Measurements from ENCODE around the gene ALB. TPM values are rescaled to one million over a fixed set of nuclear protein-coding genes. Genes with fewer than 3 reads are reported as not detected.

Gene ALB
- total RNA-seq, 1 donor from 2014 or later, result not detected

- TF ChIP-seq CTCF (IDR thresholded peaks at IDR 0.05), result no peak
- Mint-ChIP-seq H3K4me1 (no peaks in the 10 kb centered on the region), H3K27ac (no peak overlapping the region), H3K36me3 (ENCODE audit: low read depth) (no peaks in the 10 kb centered on the region), H3K4me3 (no peak overlapping the region), H3K27me3 (no peaks in the 10 kb centered on the region), H3K9me3 (no peaks in the 10 kb centered on the region)
- ChIA-PET CTCF (no interaction called here), POLR2A (no interaction called here)
- no peak for DNase-seq
- ATAC-seq (ENCODE audit: low read depth), result no peak
- intact Hi-C loops (cut with micrococcal nuclease), result no loop called here
These were observed 3.2 kb downstream of the ALB start for GRCh38 chr4:73407227-73407673.

- DNase-seq (no peak), ATAC-seq (ENCODE audit: low read depth) (no peak)
- no peak overlapping the region for H3K27ac Mint-ChIP-seq
- H3K27me3 Mint-ChIP-seq, result no peaks in the 10 kb centered on the region
- CTCF ChIA-PET, result no interaction called here
- no peak overlapping the region for H3K4me3 Mint-ChIP-seq
- H3K36me3 Mint-ChIP-seq (ENCODE audit: low read depth), result no peaks in the 10 kb centered on the region
- intact Hi-C loops (cut with micrococcal nuclease), result no loop called here
- TF ChIP-seq CTCF (IDR thresholded peaks at IDR 0.05), result no peak
- H3K9me3 Mint-ChIP-seq, result no peaks in the 10 kb centered on the region
- POLR2A ChIA-PET, result no interaction called here
- no peaks in the 10 kb centered on the region for H3K4me1 Mint-ChIP-seq
These were observed 4.2 kb downstream of the ALB start for GRCh38 chr4:73408181-73408867.

GRCh38 chr4:73409012-73409862 is 5.2 kb downstream of the ALB start:
- no peak for TF ChIP-seq CTCF (IDR thresholded peaks at IDR 0.05)
- no peak for ATAC-seq (ENCODE audit: low read depth)
- ChIA-PET CTCF (no interaction called here), POLR2A (no interaction called here)
- no peaks in the 10 kb centered on the region for H3K36me3 Mint-ChIP-seq (ENCODE audit: low read depth)
- H3K4me3 Mint-ChIP-seq, result no peak overlapping the region
- no peaks in the 10 kb centered on the region for H3K27me3 Mint-ChIP-seq
- H3K27ac Mint-ChIP-seq, result no peak overlapping the region
- H3K9me3 Mint-ChIP-seq, result no peaks in the 10 kb centered on the region
- DNase-seq, result no peak
- intact Hi-C loops (cut with micrococcal nuclease), result no loop called here
- H3K4me1 Mint-ChIP-seq, result no peaks in the 10 kb centered on the region

GRCh38 chr4:73409978-73410548 is 6.0 kb downstream of the ALB start:
- intact Hi-C loops (cut with micrococcal nuclease), result no loop called here
- H3K9me3 Mint-ChIP-seq, result no peaks in the 10 kb centered on the region
- no peaks in the 10 kb centered on the region for H3K4me1 Mint-ChIP-seq
- TF ChIP-seq CTCF (IDR thresholded peaks at IDR 0.05), result no peak
- DNase-seq (no peak), ATAC-seq (ENCODE audit: low read depth) (no peak)
- H3K27me3 Mint-ChIP-seq, result no peaks in the 10 kb centered on the region
- POLR2A ChIA-PET, result no interaction called here
- CTCF ChIA-PET, result no interaction called here
- no peak overlapping the region for H3K27ac Mint-ChIP-seq
- no peaks in the 10 kb centered on the region for H3K36me3 Mint-ChIP-seq (ENCODE audit: low read depth)
- no peak overlapping the region for H3K4me3 Mint-ChIP-seq

All from activated B cell treated with CpG ODN at 0.5 μM for 24 hours (primary cell).